Lung (tissue), 12 donors: Measurements from ENCODE around the gene HSPD1. TPM values are rescaled to one million over a fixed set of nuclear protein-coding genes. Genes with fewer than 3 reads are reported as not detected.

Experiments used
- ATAC-seq: fragments of 200-7000 bp; cut with Tn5 transposase; one replicate; pipeline ENCODE4 v1.9.1; 2020; ENCODE audit warnings: moderate number of reproducible peaks; ENCODE audit not compliant: insufficient read depth, low FRiP score
- DNase-seq, 3 donors: peaks; one replicate each; pipeline ENCODE4 v3.0.0-alpha.2; 2013 to 2017
- H3K27ac ChIP-seq, 2 donors: one replicate each; pipeline ENCODE4 v1.5.1; 2013; ENCODE audit warnings: mild to moderate bottlenecking in 2 of 2, moderate library complexity in 2 of 2, control low read depth in 1 of 2, inconsistent platforms in 1 of 2, low read depth in 1 of 2, low read length in 1 of 2
- H3K27me3 ChIP-seq, 3 donors: one replicate each; pipeline ENCODE4 v1.5.1; 2013; ENCODE audit warnings: low read length in 2 of 3; ENCODE audit not compliant: control insufficient read depth in 3 of 3, insufficient read depth in 3 of 3
- H3K36me3 ChIP-seq, 4 donors: one replicate each; pipeline ENCODE4 v1.5.1; 2013; ENCODE audit warnings: low read length in 4 of 4, mild to moderate bottlenecking in 1 of 4, moderate library complexity in 1 of 4; ENCODE audit not compliant: control insufficient read depth in 4 of 4, insufficient read depth in 4 of 4
- H3K4me1 ChIP-seq, 5 donors: one replicate each; pipeline ENCODE4 v1.5.1; 2013; ENCODE audit warnings: low read length in 5 of 5, mild to moderate bottlenecking in 2 of 5, moderate library complexity in 1 of 5; ENCODE audit not compliant: control insufficient read depth in 5 of 5, insufficient read depth in 5 of 5
- H3K4me3 ChIP-seq: one replicate; pipeline ENCODE4 v1.5.1; 2013; ENCODE audit warnings: mild to moderate bottlenecking, control low read depth, moderate library complexity
- H3K9ac ChIP-seq, 2 donors: one replicate each; pipeline ENCODE4 v1.5.1; 2013; ENCODE audit warnings: low read length in 2 of 2, control low read depth in 1 of 2; ENCODE audit not compliant: insufficient read depth in 1 of 2
- H3K9me3 ChIP-seq, 4 donors: one replicate each; pipeline ENCODE4 v1.5.1; 2013; ENCODE audit warnings: low read length in 3 of 4, mild to moderate bottlenecking in 1 of 4, moderate library complexity in 1 of 4; ENCODE audit not compliant: control insufficient read depth in 4 of 4, insufficient read depth in 3 of 4
- WGBS, 2 donors: extraction: QIAGEN DNeasy Blood & Tissue Kit; methylation state at CpG; one replicate each; pipeline ENCODE4 v1.1.7; 2013; 5-methylcytosine and 5-hydroxymethylcytosine counted together
- polyA plus RNA-seq, 2 donors: library from polyadenylated mRNA; stranded (reverse); fragments of 200-250 nt; gene quantifications; one replicate each; pipeline ENCODE4 v1.2.1, GENCODE V29; 2013
- total RNA-seq, 2 donors: library from RNA; depleted of rRNA in 1 of 2; stranded (reverse); fragments of >200 nt in 1 of 2; gene quantifications; one replicate each; pipeline ENCODE4 v1.2.1, GENCODE V29; 2014 to 2021
- TF ChIP-seq, protein P1 (sequence below): IDR thresholded peaks from 2 replicates; pipeline ENCODE4 v1.5.1; 2012; ENCODE audit warnings: mild to moderate bottlenecking; ENCODE audit errors: control extremely low read depth, extremely low read depth
- donor health status: control.
- donor health status: control.
- donor health status: Bipolar disorder and iron deficiency.
- donor health status: healthy.
- donor health status: DM: yes; HTN: yes; CAD: no.

HSPD1 gene
- total and polyA plus RNA-seq, 4 donors: 154 to 416 (median 189) TPM

DNA sequence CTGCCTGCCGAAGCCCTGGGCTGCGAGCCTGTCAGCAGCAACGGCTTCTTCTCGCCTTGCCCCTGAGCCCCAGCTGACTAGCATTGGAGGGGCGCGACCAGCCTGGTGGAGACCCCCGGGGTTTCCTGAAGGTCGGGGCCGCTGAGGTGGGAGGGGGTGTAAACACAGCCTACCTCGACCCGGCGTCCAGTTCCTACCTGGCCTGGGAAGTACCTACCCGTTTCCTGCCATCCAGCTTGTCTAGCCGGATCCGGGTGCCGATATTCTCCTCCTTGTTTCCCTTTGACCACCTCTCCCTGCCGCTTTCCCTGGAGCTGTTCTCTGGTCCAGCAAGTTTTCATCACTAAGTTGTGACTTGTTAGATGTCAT, 16.7 kb upstream of the HSPD1 start:
- ATAC-seq (peak; percentile 5), DNase-seq (peak in 2 of 3 donors; percentile 48 to 52)
- WGBS, 2 donors: 0 to 1% methylated on average over 17 of the region's 17 CpGs

DNA sequence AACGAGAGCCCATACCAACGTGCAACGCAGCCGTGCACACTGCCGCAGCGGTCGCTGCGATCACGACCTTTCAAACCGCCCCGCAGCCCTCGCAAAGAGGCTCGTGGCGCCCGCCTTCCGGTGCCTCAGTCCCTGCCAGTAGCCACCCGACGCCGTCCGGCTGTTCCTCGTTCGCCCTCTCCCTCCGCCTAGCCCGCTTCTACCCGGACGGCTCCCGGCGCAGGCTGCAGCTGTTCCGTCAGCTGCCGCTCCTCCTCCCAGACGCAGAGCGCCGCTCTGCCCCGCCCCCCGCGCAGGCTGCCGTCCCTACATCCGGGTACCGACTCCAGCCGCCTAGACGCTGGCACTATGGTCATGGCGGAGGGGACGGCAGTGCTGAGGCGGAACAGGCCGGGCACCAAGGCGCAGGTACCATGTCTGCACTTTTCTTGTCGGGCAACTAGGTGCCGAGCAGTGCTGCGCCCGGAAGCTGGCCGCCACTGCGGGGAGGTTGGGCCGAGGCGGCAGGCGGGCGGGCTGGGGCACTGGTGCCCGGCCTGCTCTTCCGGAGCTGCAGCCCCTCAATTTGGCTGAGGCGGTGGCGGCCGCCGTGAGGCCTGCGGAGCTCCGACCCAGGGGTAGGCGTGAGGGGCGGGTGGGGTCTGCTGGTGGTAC, 16.2 kb upstream of the HSPD1 start, which contains the start of gene MOB4:
TSS of gene MOB4 (plus strand) at position 328 of the 654 bp plus-strand sequence. CDS start at position 349, 21 bp downstream.
- peaks cover 0 to 22% (median 5%) of the 10 kb centered on the region in 5 donors for H3K4me1 ChIP-seq
- DNase-seq: peak; percentile 97 to 99 (median 97)
- WGBS, 2 donors: 0% methylated on average over 58 to 66 of the region's 66 CpGs
- H3K9me3 ChIP-seq: no peaks in the 10 kb centered on the region
- TF ChIP-seq, protein P1, sequence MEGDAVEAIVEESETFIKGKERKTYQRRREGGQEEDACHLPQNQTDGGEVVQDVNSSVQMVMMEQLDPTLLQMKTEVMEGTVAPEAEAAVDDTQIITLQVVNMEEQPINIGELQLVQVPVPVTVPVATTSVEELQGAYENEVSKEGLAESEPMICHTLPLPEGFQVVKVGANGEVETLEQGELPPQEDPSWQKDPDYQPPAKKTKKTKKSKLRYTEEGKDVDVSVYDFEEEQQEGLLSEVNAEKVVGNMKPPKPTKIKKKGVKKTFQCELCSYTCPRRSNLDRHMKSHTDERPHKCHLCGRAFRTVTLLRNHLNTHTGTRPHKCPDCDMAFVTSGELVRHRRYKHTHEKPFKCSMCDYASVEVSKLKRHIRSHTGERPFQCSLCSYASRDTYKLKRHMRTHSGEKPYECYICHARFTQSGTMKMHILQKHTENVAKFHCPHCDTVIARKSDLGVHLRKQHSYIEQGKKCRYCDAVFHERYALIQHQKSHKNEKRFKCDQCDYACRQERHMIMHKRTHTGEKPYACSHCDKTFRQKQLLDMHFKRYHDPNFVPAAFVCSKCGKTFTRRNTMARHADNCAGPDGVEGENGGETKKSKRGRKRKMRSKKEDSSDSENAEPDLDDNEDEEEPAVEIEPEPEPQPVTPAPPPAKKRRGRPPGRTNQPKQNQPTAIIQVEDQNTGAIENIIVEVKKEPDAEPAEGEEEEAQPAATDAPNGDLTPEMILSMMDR: no peak
- peak within 1 kb of the TSS; percentile 89 to 98 for H3K27ac ChIP-seq
- ATAC-seq: peak; percentile 99
- no peaks in the 10 kb centered on the region for H3K36me3 ChIP-seq
- peak within 1 kb of the TSS; percentile 100 for H3K4me3 ChIP-seq
- no peaks in the 10 kb centered on the region for H3K27me3 ChIP-seq
- peak within 1 kb of the TSS; percentile 88 to 97 for H3K9ac ChIP-seq

More for the DNA sequence above, 16.7 kb upstream of the HSPD1 start:
- peak overlapping the region; percentile 100 for H3K4me3 ChIP-seq
- peak overlapping the region; percentile 89 to 97 for H3K27ac ChIP-seq
- H3K9me3 ChIP-seq: no peaks in the 10 kb centered on the region
- peak overlapping the region; percentile 88 to 97 for H3K9ac ChIP-seq
- peaks cover 0 to 22% (median 5%) of the 10 kb centered on the region in 5 donors for H3K4me1 ChIP-seq
- H3K27me3 ChIP-seq: no peaks in the 10 kb centered on the region
- TF ChIP-seq, protein P1: no peak
- H3K36me3 ChIP-seq: no peaks in the 10 kb centered on the region

DNA sequence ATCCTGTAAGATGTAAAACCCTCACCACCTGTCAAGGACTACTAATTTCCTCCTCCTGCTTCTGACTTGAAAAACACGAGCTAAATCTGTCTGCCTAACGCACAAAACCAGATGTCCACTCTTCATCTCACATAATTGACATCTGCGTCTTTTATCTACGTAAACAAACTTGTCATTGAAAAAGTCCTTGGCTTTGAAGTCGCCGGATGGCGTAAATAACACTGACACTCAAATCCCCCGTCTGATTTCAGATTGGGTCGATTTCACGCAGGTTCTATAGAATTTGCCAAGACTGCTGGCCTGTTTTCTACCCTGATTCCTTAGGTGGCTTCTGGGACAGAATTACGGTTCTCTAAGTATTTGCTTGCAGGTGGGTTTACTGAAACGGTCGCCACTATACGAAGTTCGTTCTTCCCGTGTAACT, 15.7 kb upstream of the HSPD1 start:
- WGBS, 2 donors: 0% methylated on average over 16 of the region's 16 CpGs
- peaks cover 0 to 22% (median 5%) of the 10 kb centered on the region in 5 donors for H3K4me1 ChIP-seq
- H3K9ac ChIP-seq: peak overlapping the region; percentile 43 to 83
- no peaks in the 10 kb centered on the region for H3K9me3 ChIP-seq
- no peaks in the 10 kb centered on the region for H3K36me3 ChIP-seq
- DNase-seq (peak; percentile 62 to 94 (median 92)), ATAC-seq (no peak)
- peak overlapping the region; percentile 89 to 98 for H3K27ac ChIP-seq
- TF ChIP-seq, protein P1: no peak
- peak overlapping the region; percentile 66 for H3K4me3 ChIP-seq
- no peaks in the 10 kb centered on the region for H3K27me3 ChIP-seq
